Measurements from ENCODE around the gene FAM83E.

The FAM83E gene

GRCh38 chr19:48625891-48626327 lies 11.0 kb upstream of the FAM83E start:
- Mint-ChIP-seq H3K36me3 (peaks cover 23% of the 10 kb centered on the region), H3K27ac (peak overlapping the region; percentile 93), H3K27me3 (no peaks in the 10 kb centered on the region), H3K4me3 (no peak overlapping the region), H3K4me1 (peaks cover 41% of the 10 kb centered on the region), H3K9me3 (no peaks in the 10 kb centered on the region)
- ATAC-seq = no peak

DNA sequence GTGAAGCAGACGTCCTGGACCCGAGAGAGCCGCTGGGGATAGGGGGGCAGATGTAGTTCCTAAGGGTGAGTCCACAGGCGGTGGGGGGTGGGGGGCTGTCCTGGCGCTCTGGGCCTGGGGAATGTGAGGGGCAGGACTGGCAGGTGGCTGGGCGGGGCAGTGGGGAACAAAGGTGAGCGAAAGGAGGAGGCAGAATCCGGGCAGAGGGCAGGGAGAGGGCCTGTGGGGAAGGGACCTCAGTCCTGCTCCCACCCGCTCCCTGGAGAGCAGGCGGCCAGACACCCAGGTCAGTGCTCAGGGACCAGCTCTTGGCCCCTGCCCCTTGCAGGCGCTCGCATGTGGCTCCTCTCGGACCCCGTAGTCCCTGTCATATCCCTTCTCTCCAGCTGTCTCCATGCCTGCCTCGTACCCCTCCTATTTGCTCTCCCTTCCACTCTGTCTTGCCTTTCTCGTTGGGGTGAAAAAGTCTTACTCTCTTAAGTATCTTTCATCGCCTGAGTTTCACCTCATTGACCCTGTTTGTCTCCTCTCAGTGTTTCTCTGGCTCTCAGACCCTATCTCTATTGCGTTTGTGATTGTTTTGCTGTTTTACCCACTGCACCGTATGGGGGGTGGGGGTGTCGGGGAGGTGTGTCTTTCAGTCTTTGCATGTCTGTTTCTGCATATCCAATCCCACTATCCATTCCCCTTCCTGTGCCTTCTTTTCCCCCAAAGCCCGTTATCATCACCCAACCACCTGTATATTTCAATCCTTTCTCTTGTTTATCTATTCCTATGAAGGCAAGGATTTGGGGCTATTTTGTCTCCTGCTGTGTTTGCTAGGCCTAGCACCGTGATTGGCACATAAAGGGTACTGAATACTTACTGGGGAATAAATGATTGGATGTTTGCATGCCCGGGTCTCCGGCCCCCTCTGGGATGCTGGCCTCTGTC lies 10.2 kb upstream of the FAM83E start:
- Mint-ChIP-seq H3K27me3 (no peaks in the 10 kb centered on the region), H3K4me3 (peak overlapping the region; percentile 82), H3K9me3 (no peaks in the 10 kb centered on the region), H3K4me1 (peaks cover 45% of the 10 kb centered on the region), H3K36me3 (peaks cover 15% of the 10 kb centered on the region), H3K27ac (peak overlapping the region; percentile 93)
- no peak for ATAC-seq

GRCh38 chr19:48624067-48624594 lies 9.3 kb upstream of the FAM83E start:
- no peaks in the 10 kb centered on the region for H3K27me3 Mint-ChIP-seq
- H3K4me3 Mint-ChIP-seq = peak overlapping the region; percentile 82
- peak overlapping the region; percentile 93 for H3K27ac Mint-ChIP-seq
- no peaks in the 10 kb centered on the region for H3K9me3 Mint-ChIP-seq
- H3K36me3 Mint-ChIP-seq = peaks cover 19% of the 10 kb centered on the region
- H3K4me1 Mint-ChIP-seq = peaks cover 54% of the 10 kb centered on the region
- ATAC-seq = peak; percentile 90

DNA sequence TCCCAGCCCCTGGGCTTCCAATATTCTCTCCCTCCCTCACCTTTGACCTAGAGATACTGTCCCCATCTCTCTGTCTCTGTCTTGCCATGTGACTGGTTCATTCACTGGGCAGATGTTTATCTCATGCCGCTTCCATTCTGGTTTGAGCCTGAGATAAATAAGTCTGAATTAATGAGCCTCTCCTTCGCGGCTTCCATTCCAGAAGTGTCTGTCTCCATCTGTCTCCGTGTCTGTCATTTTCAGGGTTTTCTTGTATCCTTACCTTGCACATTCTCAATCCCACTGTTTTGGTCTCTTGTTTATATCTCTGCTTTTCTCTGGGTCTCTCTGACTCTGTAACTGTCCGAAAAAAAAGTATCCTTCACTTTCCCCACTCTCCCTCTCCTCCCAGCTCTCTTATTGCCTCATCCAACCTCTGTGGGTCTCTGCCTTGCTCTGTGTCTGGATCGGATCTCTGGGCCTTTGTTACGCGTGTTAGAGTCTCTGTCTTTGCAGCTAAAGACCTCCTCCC lies 8.7 kb upstream of the FAM83E start:
- H3K27me3 Mint-ChIP-seq = no peaks in the 10 kb centered on the region
- H3K27ac Mint-ChIP-seq = peak overlapping the region; percentile 93
- H3K4me3 Mint-ChIP-seq = peak overlapping the region; percentile 82
- peaks cover 56% of the 10 kb centered on the region for H3K4me1 Mint-ChIP-seq
- no peaks in the 10 kb centered on the region for H3K9me3 Mint-ChIP-seq
- peaks cover 22% of the 10 kb centered on the region for H3K36me3 Mint-ChIP-seq
- no peak for ATAC-seq

GRCh38 chr19:48619692-48620585 lies 5.1 kb upstream of the FAM83E start:
- ATAC-seq = no peak
- Mint-ChIP-seq H3K9me3 (no peaks in the 10 kb centered on the region), H3K27me3 (no peaks in the 10 kb centered on the region), H3K4me3 (peak overlapping the region; percentile 95), H3K4me1 (peaks cover 74% of the 10 kb centered on the region), H3K27ac (peak overlapping the region; percentile 98), H3K36me3 (peaks cover 58% of the 10 kb centered on the region)

GRCh38 chr19:48618916-48619691 lies 4.2 kb upstream of the FAM83E start, which contains the start of the genes RPL18 and SPHK2:
TSS of gene RPL18 (minus strand) at chr19:48619178. CDS start at chr19:48619143, 35 bp downstream.
TSS of gene SPHK2 (plus strand) at chr19:48619506. CDS start at chr19:48620515, 1,009 bp downstream.
- peaks cover 63% of the 10 kb centered on the region for H3K36me3 Mint-ChIP-seq
- peak within 1 kb of the TSS; percentile 98 for H3K27ac Mint-ChIP-seq
- ATAC-seq = peak; percentile 96
- no peaks in the 10 kb centered on the region for H3K9me3 Mint-ChIP-seq
- H3K4me1 Mint-ChIP-seq = peaks cover 73% of the 10 kb centered on the region
- no peaks in the 10 kb centered on the region for H3K27me3 Mint-ChIP-seq
- peak within 1 kb of the TSS; percentile 95 for H3K4me3 Mint-ChIP-seq

DNA sequence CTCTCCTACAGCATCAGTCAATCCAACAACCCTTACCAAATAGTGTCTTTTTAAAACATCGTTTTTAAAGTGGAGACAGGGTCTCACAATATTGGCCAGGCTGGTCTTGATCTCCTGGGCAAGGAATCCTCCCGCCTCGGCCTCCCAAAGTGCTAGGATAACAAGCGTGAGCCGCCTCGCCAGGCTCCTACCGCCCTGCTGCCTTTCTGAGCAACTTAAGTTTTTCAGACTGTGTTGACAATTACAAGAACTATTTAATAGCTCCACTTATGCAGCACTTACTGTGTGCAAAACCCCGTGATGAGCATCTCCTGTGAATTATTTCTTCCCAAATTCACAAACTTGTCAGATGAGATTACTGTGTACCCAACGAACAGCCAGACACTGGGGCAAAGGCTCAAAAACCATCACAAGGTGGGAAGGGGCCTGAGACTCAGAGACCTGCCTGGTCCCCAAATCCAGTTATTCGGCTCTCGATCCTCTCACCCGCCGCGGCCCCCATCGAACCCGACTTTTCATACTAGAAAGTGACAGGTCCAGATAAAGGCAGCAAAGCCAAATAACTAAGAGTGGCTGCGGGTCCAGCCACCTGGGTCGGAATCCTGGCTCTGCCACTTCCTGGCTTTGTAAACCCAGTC lies 3.5 kb upstream of the FAM83E start:
- H3K27ac Mint-ChIP-seq = peak overlapping the region; percentile 98
- H3K9me3 Mint-ChIP-seq = no peaks in the 10 kb centered on the region
- H3K36me3 Mint-ChIP-seq = peaks cover 64% of the 10 kb centered on the region
- H3K4me1 Mint-ChIP-seq = peaks cover 72% of the 10 kb centered on the region
- ATAC-seq = no peak
- no peaks in the 10 kb centered on the region for H3K27me3 Mint-ChIP-seq
- H3K4me3 Mint-ChIP-seq = peak overlapping the region; percentile 95

GRCh38 chr19:48617146-48617937 lies 2.5 kb upstream of the FAM83E start:
- Mint-ChIP-seq H3K27me3 (no peaks in the 10 kb centered on the region), H3K4me1 (peaks cover 65% of the 10 kb centered on the region), H3K4me3 (peak overlapping the region; percentile 95), H3K27ac (peak overlapping the region; percentile 98), H3K9me3 (no peaks in the 10 kb centered on the region), H3K36me3 (peaks cover 58% of the 10 kb centered on the region)
- ATAC-seq = no peak

DNA sequence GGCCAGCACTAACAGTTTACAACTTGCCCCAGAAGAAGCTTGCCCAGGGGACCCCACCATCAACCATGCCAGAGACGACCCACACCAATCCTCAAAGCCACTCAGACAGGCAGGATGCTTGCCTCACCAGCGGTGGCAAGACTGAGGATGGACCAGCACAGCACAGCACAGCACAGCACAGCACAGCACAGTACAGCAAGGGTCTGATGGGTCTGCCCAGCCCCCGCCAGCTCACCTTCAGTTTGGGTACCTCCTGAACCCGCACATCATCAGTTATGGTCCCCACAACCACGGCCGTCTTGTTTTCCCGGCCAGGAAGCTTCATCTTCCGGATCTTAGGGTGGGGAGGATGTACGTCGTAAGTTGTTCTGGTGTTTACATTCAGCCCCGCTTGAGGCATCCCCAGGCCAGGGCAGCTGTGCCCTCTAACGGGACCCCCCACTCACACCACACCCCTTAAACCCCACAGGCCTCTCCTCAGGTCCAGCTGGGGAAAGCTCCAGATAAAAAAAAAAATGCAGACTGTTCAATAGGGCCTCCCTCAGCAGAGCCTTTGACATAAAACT lies 1.7 kb upstream of the FAM83E start:
- peak overlapping the region; percentile 98 for H3K27ac Mint-ChIP-seq
- H3K4me3 Mint-ChIP-seq = peak overlapping the region; percentile 95
- H3K9me3 Mint-ChIP-seq = no peaks in the 10 kb centered on the region
- ATAC-seq = no peak
- peaks cover 62% of the 10 kb centered on the region for H3K4me1 Mint-ChIP-seq
- no peaks in the 10 kb centered on the region for H3K27me3 Mint-ChIP-seq
- peaks cover 56% of the 10 kb centered on the region for H3K36me3 Mint-ChIP-seq

GRCh38 chr19:48616041-48616436 lies 1.2 kb upstream of the FAM83E start:
- peaks cover 56% of the 10 kb centered on the region for H3K36me3 Mint-ChIP-seq
- H3K27ac Mint-ChIP-seq = peak overlapping the region; percentile 98
- ATAC-seq = no peak
- peak overlapping the region; percentile 95 for H3K4me3 Mint-ChIP-seq
- H3K9me3 Mint-ChIP-seq = no peaks in the 10 kb centered on the region
- peaks cover 62% of the 10 kb centered on the region for H3K4me1 Mint-ChIP-seq
- no peaks in the 10 kb centered on the region for H3K27me3 Mint-ChIP-seq

GRCh38 chr19:48615231-48616040 lies 560 bp upstream of the FAM83E start:
- H3K4me1 Mint-ChIP-seq = peaks cover 62% of the 10 kb centered on the region
- no peaks in the 10 kb centered on the region for H3K9me3 Mint-ChIP-seq
- H3K27ac Mint-ChIP-seq = no peak overlapping the region
- H3K4me3 Mint-ChIP-seq = no peak overlapping the region
- peaks cover 56% of the 10 kb centered on the region for H3K36me3 Mint-ChIP-seq
- H3K27me3 Mint-ChIP-seq = no peaks in the 10 kb centered on the region
- no peak for ATAC-seq

DNA sequence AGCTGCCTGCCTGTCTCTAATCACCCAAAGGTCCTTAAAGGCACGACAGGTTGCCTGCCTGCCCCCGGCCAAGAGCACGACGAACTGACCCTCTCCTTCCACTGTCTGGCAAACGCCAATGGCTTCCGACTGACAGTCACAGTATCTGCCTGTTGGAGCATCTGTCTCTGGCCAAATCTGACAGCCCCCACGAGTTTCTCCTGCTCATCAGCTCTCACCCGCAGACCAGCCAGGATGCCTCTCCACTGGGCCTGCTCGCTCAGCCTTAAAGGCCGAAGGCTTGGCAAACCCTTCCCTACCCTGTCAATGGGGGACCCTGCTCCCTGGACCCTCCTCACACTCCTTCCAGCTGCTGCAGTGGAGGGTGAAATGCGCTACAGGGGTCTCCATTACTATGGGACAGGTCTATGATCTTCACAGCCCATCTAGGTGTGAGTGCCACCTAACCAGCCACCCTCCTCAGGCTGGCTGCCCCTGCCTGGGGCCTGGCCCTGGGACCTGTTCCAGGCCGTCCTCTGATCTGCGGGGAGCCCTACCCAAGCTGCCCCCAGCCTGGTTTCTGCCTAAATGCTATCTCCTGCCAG lies 932 bp downstream of the FAM83E start:
- ATAC-seq = no peak
- Mint-ChIP-seq H3K36me3 (peaks cover 51% of the 10 kb centered on the region), H3K27ac (peak overlapping the region; percentile 20), H3K27me3 (no peaks in the 10 kb centered on the region), H3K4me1 (peaks cover 56% of the 10 kb centered on the region), H3K4me3 (no peak overlapping the region), H3K9me3 (no peaks in the 10 kb centered on the region)

All from stimulated activated memory B cell treated with anti-CD40 and anti-IgM and Interleukin-4, amounts not matched to agents 10 μg/mL and 1 μg/mL and 100 μg/mL, for 72 hours (primary cell).